T-helper 1 cell treated with Interleukin-12 subunit alpha and Interleukin-12 subunit beta and Interleukin-4 antibody, amounts not matched to agents 30 μg/mL and 1 μg/mL, for 36 hours (primary cell): Measurements from ENCODE around the gene PSMB4.
A peak's percentile ranks its signal among the peaks of the same experiment; 100 is the strongest.
"Not testable (repeated sequence)": the region's sequence is repeated elsewhere in the genome, so short reads cannot be mapped to it uniquely, and the experiment has no call there.

Source experiments
- H3K27ac Mint-ChIP-seq: one replicate; pipeline ENCODE4 v1.8.0; 2021; ENCODE audit warnings: mild to moderate bottlenecking, mixed read lengths
- H3K27me3 Mint-ChIP-seq: one replicate; pipeline ENCODE4 v1.8.0; 2021; ENCODE audit warnings: low read depth, mixed read lengths
- H3K36me3 Mint-ChIP-seq: one replicate; pipeline ENCODE4 v1.8.0; 2021; ENCODE audit warnings: low read depth, mixed read lengths
- H3K4me1 Mint-ChIP-seq: one replicate; pipeline ENCODE4 v1.8.0; 2021; ENCODE audit warnings: low read depth, mixed read lengths
- H3K4me3 Mint-ChIP-seq: one replicate; pipeline ENCODE4 v1.8.0; 2021; ENCODE audit warnings: mild to moderate bottlenecking, moderate library complexity, mixed read lengths
- H3K9me3 Mint-ChIP-seq: one replicate; pipeline ENCODE4 v1.8.0; 2021; ENCODE audit warnings: mixed read lengths

PSMB4 gene

DNA sequence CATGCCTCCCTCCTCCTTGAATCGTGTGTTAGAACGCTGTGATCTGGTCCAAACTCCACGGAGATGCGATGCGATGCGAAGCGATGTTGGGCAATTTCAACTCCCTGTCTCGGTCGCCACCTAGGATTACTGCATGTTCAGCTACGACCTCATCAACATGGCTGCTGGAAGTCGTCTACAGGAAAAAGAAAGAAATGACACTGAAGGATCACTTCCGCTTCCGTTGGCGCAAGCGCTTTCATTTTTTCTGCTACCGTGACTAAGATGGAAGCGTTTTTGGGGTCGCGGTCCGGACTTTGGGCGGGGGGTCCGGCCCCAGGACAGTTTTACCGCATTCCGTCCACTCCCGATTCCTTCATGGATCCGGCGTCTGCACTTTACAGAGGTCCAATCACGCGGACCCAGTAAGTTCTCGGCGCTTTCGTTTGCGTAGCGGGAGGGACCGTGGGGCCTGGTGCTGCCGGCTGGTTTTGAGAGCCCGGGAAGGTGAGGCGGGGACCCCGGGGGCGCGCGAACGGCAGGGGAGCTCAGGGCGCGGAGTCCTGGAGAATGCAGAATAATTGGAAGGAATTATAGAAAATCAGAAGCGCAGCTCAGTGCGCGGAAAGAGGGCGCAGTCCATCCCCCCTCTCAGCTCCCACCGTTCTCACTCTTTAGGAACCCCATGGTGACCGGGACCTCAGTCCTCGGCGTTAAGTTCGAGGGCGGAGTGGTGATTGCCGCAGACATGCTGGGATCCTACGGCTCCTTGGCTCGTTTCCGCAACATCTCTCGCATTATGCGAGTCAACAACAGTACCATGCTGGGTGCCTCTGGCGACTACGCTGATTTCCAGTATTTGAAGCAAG, at the start of gene PSMB4:
Gene PSMB4, plus strand, starts transcription at position 250 of the 848 bp plus-strand sequence. Its CDS starts 15 bp downstream, at position 265.
- peak within 1 kb of the TSS; percentile 100 for H3K27ac Mint-ChIP-seq
- peak within 1 kb of the TSS; percentile 99 for H3K4me3 Mint-ChIP-seq
- H3K27me3 Mint-ChIP-seq = peaks cover 7% of the 10 kb centered on the region
- H3K4me1 Mint-ChIP-seq = peaks cover 28% of the 10 kb centered on the region
- H3K36me3 Mint-ChIP-seq = peaks cover 40% of the 10 kb centered on the region
- H3K9me3 Mint-ChIP-seq = no peaks in the 10 kb centered on the region

DNA sequence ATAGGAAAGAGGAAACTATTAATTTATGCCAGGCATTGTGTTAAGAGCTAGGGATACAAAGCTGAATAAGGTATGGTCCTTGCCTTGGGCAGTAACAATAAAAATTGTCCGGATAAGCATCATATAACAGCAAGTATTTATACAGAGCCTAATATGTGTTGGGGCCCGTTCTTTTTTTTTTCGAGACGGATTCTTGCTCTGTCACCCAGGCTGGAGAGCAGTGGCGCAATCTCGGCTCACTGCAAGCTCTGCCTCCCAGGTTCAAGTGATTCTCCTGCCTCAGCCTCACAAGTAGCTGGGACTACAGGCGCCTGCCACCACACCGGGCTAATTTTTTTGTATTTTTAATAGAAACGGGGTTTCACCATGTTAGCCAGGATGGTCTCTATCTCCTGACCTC, 49.0 kb upstream of the PSMB4 start:
- H3K4me1 Mint-ChIP-seq = peaks cover 22% of the 10 kb centered on the region
- not testable (repeated sequence) for H3K27ac Mint-ChIP-seq, H3K9me3 Mint-ChIP-seq, H3K4me3 Mint-ChIP-seq, H3K27me3 Mint-ChIP-seq
- peaks cover 18% of the 10 kb centered on the region for H3K36me3 Mint-ChIP-seq

GRCh38 chr1:151352021-151352718, 47.2 kb upstream of the PSMB4 start:
- Mint-ChIP-seq H3K9me3 (peaks cover 8% of the 10 kb centered on the region), H3K27ac (no peak overlapping the region), H3K27me3 (no peaks in the 10 kb centered on the region), H3K4me1 (peaks cover 11% of the 10 kb centered on the region), H3K4me3 (no peak overlapping the region), H3K36me3 (peaks cover 6% of the 10 kb centered on the region)

DNA sequence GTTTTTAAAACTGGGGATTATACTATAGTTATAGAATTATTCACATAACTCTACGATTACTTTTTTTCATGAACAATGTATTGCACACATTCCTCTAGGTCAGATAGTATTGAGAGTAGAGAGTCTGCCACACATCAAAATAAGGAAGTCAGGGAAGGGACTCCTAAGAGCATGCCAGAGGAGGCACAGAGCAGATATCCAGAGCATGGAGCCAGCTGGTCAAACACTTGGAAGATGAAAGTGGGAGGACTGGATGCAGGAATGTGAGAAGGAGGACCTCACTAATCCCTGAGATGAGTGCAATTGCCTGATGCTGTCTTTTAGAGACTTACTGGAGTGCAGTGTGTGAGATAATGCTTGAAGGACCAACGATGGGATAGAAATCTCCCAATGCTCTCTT, 42.7 kb upstream of the PSMB4 start:
- H3K27me3 Mint-ChIP-seq = no peaks in the 10 kb centered on the region
- no peaks in the 10 kb centered on the region for H3K4me1 Mint-ChIP-seq
- H3K27ac Mint-ChIP-seq = no peak overlapping the region
- peaks cover 5% of the 10 kb centered on the region for H3K36me3 Mint-ChIP-seq
- peaks cover 17% of the 10 kb centered on the region for H3K9me3 Mint-ChIP-seq
- no peak overlapping the region for H3K4me3 Mint-ChIP-seq

DNA sequence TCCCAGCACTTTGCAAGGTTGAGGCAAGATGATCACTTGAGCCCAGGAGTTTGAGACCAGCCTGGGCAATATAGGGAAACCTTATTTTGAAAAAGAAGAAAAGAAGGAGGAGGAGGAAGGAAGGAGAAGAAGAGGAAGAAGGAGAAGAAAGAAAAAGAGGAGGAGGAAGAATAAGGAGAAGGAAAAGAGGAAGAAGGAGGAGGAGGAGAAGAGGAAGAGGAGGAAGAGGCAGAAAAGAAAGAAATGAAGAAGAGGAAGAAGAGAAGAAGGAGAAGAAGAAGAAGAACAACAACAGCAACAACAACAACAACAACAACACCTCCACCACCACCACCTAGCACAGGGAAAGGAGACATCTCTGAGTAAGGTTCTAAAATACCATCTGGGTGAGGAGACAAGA, 37.5 kb upstream of the PSMB4 start:
- H3K27me3 Mint-ChIP-seq = no peaks in the 10 kb centered on the region
- no peak overlapping the region for H3K27ac Mint-ChIP-seq
- H3K4me3 Mint-ChIP-seq = no peak overlapping the region
- peaks cover 30% of the 10 kb centered on the region for H3K9me3 Mint-ChIP-seq
- no peaks in the 10 kb centered on the region for H3K4me1 Mint-ChIP-seq
- H3K36me3 Mint-ChIP-seq = peaks cover 4% of the 10 kb centered on the region

DNA sequence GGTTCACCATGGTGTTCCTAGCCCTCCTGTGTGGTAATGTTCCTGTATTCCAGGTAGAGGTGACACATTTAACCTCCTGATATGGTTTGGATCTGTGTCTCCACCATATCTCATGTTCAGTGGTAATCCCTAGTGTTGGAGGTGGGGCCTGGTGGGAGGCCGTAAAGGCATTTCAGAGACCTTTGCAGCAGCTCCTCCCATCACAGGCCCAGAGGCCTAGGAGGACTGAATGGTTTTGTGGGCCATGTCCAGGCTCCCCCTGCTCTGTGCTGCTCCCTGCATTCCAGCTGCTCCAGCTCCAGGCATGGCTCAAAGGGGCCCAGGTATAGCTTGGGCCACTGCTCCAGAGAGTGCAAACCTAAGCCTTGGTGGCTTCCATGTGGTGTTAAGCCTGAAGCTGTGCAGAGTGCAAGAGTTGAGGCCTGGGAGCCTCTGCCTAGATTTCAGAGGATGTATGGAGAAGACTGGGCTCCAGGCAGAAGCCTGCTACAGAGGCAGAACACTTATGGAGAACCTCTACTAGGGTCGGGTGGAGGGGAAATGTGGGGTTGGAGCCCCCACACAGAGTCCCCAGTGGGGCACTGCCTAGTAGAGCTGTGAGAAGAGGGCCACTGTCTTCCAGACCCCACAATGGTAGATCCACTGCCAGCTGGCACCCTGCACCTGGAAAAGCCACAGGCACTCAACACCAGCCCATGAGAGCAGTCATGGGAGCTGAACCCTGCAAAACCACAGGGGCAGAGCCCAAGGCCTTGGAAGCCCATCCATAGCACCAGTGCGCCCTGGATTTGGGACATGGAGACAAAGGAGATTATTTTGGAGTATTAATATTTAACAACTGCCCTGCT, 36.8 kb upstream of the PSMB4 start:
- Mint-ChIP-seq H3K9me3 (peaks cover 30% of the 10 kb centered on the region), H3K27me3 (no peaks in the 10 kb centered on the region), H3K4me3 (no peak overlapping the region), H3K4me1 (no peaks in the 10 kb centered on the region), H3K27ac (no peak overlapping the region), H3K36me3 (peaks cover 4% of the 10 kb centered on the region)

GRCh38 chr1:151364996-151365395, 34.4 kb upstream of the PSMB4 start:
- H3K9me3 Mint-ChIP-seq = peaks cover 30% of the 10 kb centered on the region
- H3K4me3 Mint-ChIP-seq = no peak overlapping the region

GRCh38 chr1:151367658-151368392, 31.5 kb upstream of the PSMB4 start:
- Mint-ChIP-seq H3K36me3 (no peaks in the 10 kb centered on the region), H3K27me3 (no peaks in the 10 kb centered on the region), H3K4me1 (no peaks in the 10 kb centered on the region), H3K9me3 (peaks cover 11% of the 10 kb centered on the region), H3K4me3 (no peak overlapping the region), H3K27ac (no peak overlapping the region)

More at GRCh38 chr1:151364996-151365395, 34.4 kb upstream of the PSMB4 start:
- Mint-ChIP-seq H3K36me3 (peaks cover 4% of the 10 kb centered on the region), H3K27ac (no peak overlapping the region), H3K27me3 (no peaks in the 10 kb centered on the region), H3K4me1 (no peaks in the 10 kb centered on the region)

- H3K36me3 Mint-ChIP-seq = no peaks in the 10 kb centered on the region
- no peaks in the 10 kb centered on the region for H3K4me1 Mint-ChIP-seq
- peaks cover 3% of the 10 kb centered on the region for H3K9me3 Mint-ChIP-seq
- no peak overlapping the region for H3K27ac Mint-ChIP-seq
- no peak overlapping the region for H3K4me3 Mint-ChIP-seq
- H3K27me3 Mint-ChIP-seq = no peaks in the 10 kb centered on the region
These were observed 30.7 kb upstream of the PSMB4 start for GRCh38 chr1:151368393-151369301.

DNA sequence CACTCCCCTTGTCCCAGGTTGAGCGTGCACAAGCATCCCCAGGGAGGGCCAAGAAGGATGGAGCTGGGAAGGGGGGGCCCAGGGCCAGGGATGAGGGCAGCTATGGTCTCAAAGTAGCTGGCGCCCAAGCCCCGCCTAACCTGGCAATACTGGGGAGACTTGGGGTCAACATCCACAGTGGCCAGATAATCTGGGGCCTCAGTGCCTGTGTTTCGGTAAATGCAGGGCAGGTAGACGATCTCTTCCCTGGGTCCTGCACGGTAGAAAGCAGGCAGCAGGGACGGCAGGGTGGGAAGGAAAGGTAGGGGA, 30.1 kb upstream of the PSMB4 start:
- no peaks in the 10 kb centered on the region for H3K27me3 Mint-ChIP-seq
- H3K27ac Mint-ChIP-seq = no peak overlapping the region
- H3K4me1 Mint-ChIP-seq = peaks cover 2% of the 10 kb centered on the region
- H3K36me3 Mint-ChIP-seq = no peaks in the 10 kb centered on the region
- no peak overlapping the region for H3K4me3 Mint-ChIP-seq
- H3K9me3 Mint-ChIP-seq = no peaks in the 10 kb centered on the region

- no peaks in the 10 kb centered on the region for H3K36me3 Mint-ChIP-seq
- no peak overlapping the region for H3K4me3 Mint-ChIP-seq
- H3K4me1 Mint-ChIP-seq = peaks cover 2% of the 10 kb centered on the region
- no peaks in the 10 kb centered on the region for H3K27me3 Mint-ChIP-seq
- no peaks in the 10 kb centered on the region for H3K9me3 Mint-ChIP-seq
- no peak overlapping the region for H3K27ac Mint-ChIP-seq
These were observed 29.7 kb upstream of the PSMB4 start for GRCh38 chr1:151369621-151370048.

DNA sequence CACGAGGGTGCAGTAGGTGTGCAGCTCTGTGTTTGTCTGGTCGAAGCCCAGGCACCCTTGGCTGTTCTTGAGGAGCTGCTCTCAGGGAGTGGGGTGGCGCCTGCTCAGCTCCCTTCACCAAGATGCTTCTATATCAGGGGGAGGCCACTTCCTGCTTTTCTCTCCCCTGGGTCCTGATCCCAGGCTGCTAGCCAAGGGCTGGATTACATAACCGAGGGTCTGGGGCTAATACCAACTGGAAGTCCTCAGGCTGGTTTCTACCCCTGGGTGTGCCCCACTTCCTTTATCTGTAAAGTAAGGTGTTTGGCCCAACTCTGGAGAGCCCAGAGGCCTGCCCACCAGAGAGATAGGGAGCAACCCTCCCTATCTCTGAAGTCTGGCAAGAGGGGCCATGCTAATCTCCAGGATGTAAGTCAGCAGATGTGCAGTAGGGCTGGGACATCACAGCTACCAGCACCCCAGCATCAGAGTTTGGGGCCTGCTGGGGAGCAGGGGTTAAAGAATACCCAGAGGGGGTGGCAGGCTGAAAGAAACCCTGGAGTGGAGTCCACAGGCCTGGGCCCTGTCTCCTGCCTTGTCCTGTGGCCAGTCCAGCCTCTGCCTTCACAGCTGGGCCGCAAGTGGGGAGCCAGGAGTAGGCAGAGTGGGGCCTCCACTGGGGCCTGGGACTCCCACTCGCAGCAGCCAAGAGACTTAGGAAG, 29.0 kb upstream of the PSMB4 start:
- Mint-ChIP-seq H3K36me3 (no peaks in the 10 kb centered on the region), H3K27ac (no peak overlapping the region), H3K27me3 (peaks cover 2% of the 10 kb centered on the region), H3K4me3 (no peak overlapping the region), H3K9me3 (no peaks in the 10 kb centered on the region), H3K4me1 (peaks cover 2% of the 10 kb centered on the region)
